Stimulated activated CD4-positive, alpha-beta T cell treated with anti-CD3 and anti-CD28 coated beads, Interleukin-1b, Interleukin-23, amount 100 ng/mL, for 48 hours (primary cell): ENCODE results near the gene ENTPD7.

Experiments used
- DNase-seq: peaks from one replicate; pipeline ENCODE4 v3.0.0-alpha.2; 2020

Gene ENTPD7

GRCh38 chr10:99754670-99755069 lies 95.4 kb downstream of the ENTPD7 start:
- no peak for DNase-seq
